ENCODE data around the gene TARP.

DNA sequence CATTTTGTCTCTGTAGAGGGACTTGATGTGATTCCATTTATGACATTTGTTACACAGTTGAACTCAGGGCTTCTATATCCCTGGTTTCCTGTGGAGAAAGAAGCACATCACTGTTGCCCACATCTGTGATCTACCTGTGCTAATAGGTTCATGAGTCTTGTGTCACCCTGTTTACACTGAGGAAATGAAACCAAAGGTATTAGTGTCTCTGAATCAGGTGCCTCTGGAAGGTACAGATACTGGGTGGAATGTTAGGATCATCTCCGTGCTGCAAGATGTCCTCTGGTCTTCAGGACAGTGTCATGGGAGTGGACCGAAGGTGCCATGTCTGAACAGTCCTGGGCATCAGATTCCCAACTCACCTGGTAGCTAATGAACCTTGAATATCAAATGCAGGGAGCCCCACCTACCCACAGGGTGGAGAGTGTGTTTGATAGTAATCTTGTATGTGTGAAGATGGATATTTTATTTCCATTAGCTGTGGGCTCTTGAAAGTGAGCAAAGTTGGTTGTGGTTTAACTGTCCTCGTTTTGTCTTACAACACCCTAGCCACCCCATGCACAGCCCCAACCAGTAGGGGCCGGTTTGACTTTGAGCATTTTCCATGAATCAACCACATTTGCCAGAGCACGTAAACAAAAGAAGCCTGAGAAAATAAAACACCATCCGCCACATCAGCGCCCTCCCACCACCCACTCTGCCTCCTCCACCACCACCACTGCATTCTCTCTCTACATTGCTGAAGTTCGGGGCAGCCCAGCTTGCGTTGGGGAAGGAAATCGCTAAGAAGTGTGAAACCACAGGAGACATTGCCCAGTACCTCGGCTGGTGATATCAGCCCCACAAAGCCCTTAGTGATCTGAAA is 40.7 kb downstream of the TARP start:
- TF ChIP-seq CTCF (conservative IDR thresholded peaks at IDR 0.05; ENCODE audit: low read length) (peak; percentile 23; the same call in 1 of the 2 replicates), EZH2phosphoT487 (IDR thresholded peaks at IDR 0.05; ENCODE audit: borderline replicate concordance) (no peak)
